CD4-positive, alpha-beta T cell (primary cell): ENCODE results near the gene PLEKHA7. TPM values are rescaled to one million over a fixed set of nuclear protein-coding genes. Genes with fewer than 3 reads are reported as not detected.
A peak's percentile ranks its signal among the peaks of the same experiment; 100 is the strongest.
"Not testable (repeated sequence)": the region's sequence is repeated elsewhere in the genome, so short reads cannot be mapped to it uniquely, and the experiment has no call there.

Experiments
- ATAC-seq: fragments of 200-7000 bp; cut with Tn5 transposase; one replicate; pipeline ENCODE4 v1.10.0; 2022; ENCODE audit warnings: mild to moderate bottlenecking; ENCODE audit not compliant: poor library complexity
- CTCF ChIA-PET: fragments of 350-600 bp; sonication (Branson Sonifier 250); formaldehyde crosslinking; loops from one replicate; lab custom pipeline; 2021; ENCODE audit warnings: antibody characterized with exemption, inconsistent platforms; lab: Charles Lee
- POLR2A ChIA-PET: fragments of 350-600 bp; sonication (Branson Sonifier 250); formaldehyde crosslinking; loops from one replicate; lab custom pipeline; 2021; ENCODE audit warnings: antibody characterized with exemption, inconsistent platforms; lab: Charles Lee
- DNase-seq, 14 experiments: peaks; one replicate each; pipeline ENCODE4 v3.0.0-alpha.2; 2013 to 2020; ENCODE audit warnings: mixed read lengths in 2 of 14
- H3K27ac ChIP-seq, 2 donors: one replicate each; pipeline versions ENCODE4 v1.5.1 to v1.7.0; 2013; ENCODE audit warnings: low read length in 2 of 2, low read depth in 1 of 2, mild to moderate bottlenecking in 1 of 2
- H3K27me3 ChIP-seq, 2 experiments: 1 replicate in 1 of 2; 2 replicates in 1 of 2; pipeline versions ENCODE4 v1.6.1 to v1.7.0; 2013; ENCODE audit warnings: low read length in 2 of 2, control low read depth in 1 of 2, mild to moderate bottlenecking in 1 of 2, moderate library complexity in 1 of 2; ENCODE audit not compliant: insufficient read depth in 2 of 2, control insufficient read depth in 1 of 2
- H3K36me3 ChIP-seq: one replicate; pipeline ENCODE4 v1.6.1; 2013; ENCODE audit warnings: low read length, control low read depth; ENCODE audit not compliant: insufficient read depth
- H3K4me1 ChIP-seq: one replicate; pipeline ENCODE4 v1.6.1; 2013; ENCODE audit warnings: low read length, control low read depth; ENCODE audit not compliant: insufficient read depth
- H3K4me3 ChIP-seq: one replicate; pipeline ENCODE4 v1.5.1; 2013; ENCODE audit warnings: mild to moderate bottlenecking, low read length, moderate library complexity
- H3K9me3 ChIP-seq, 2 experiments: 1 replicate in 1 of 2; 2 replicates in 1 of 2; pipeline versions ENCODE4 v1.6.1 to v1.7.0; 2013; ENCODE audit warnings: low read length in 2 of 2, mild to moderate bottlenecking in 2 of 2, control low read depth in 1 of 2, moderate library complexity in 1 of 2; ENCODE audit not compliant: control insufficient read depth in 1 of 2, insufficient read depth in 1 of 2
- H3K27ac Mint-ChIP-seq: one replicate; pipeline ENCODE4 v1.8.0; 2020; ENCODE audit warnings: mixed read lengths
- H3K27me3 Mint-ChIP-seq: one replicate; pipeline ENCODE4 v1.8.0; 2021; ENCODE audit warnings: mixed read lengths
- H3K36me3 Mint-ChIP-seq: one replicate; pipeline ENCODE4 v1.8.0; 2021; ENCODE audit warnings: low read depth, mixed read lengths
- H3K4me1 Mint-ChIP-seq: one replicate; pipeline ENCODE4 v1.8.0; 2021; ENCODE audit warnings: low read depth, mixed read lengths
- H3K4me3 Mint-ChIP-seq: one replicate; pipeline ENCODE4 v1.8.0; 2020; ENCODE audit warnings: mild to moderate bottlenecking, mixed read lengths
- H3K9me3 Mint-ChIP-seq: one replicate; pipeline ENCODE4 v1.8.0; 2020; ENCODE audit warnings: mixed read lengths
- intact Hi-C, 2 experiments: fragments of 100-400 bp; cut with DNase I in 1 of 2; cut with micrococcal nuclease in 1 of 2; formaldehyde crosslinking; loops; one replicate each; pipeline versions ENCODE4 v1.15.1 to v1.9.0; 2023 to 2025; cut with DNase I, micrococcal nuclease
- total RNA-seq, 174 experiments: library from RNA in 2 of 174; stranded (reverse) in 2 of 174; gene quantifications; one replicate each; pipeline ENCODE4 v1.2.3 and lab custom pipeline; 2021 to 2026
- TF ChIP-seq, protein P1 (sequence below): fragments of 200-600 bp; IDR thresholded peaks from one replicate; pipeline ENCODE4 v1.8.0; 2022; ENCODE audit warnings: antibody characterized with exemption, mild to moderate bottlenecking

The PLEKHA7 gene
- total RNA-seq, 2 experiments from 2014 or later = 4.5 to 4.8 TPM

- Mint-ChIP-seq H3K27ac (no peak overlapping the region), H3K9me3 (no peaks in the 10 kb centered on the region), H3K36me3 (no peaks in the 10 kb centered on the region), H3K4me3 (no peak overlapping the region), H3K27me3 (no peaks in the 10 kb centered on the region), H3K4me1 (peaks cover 4% of the 10 kb centered on the region)
- TF ChIP-seq, protein P1, sequence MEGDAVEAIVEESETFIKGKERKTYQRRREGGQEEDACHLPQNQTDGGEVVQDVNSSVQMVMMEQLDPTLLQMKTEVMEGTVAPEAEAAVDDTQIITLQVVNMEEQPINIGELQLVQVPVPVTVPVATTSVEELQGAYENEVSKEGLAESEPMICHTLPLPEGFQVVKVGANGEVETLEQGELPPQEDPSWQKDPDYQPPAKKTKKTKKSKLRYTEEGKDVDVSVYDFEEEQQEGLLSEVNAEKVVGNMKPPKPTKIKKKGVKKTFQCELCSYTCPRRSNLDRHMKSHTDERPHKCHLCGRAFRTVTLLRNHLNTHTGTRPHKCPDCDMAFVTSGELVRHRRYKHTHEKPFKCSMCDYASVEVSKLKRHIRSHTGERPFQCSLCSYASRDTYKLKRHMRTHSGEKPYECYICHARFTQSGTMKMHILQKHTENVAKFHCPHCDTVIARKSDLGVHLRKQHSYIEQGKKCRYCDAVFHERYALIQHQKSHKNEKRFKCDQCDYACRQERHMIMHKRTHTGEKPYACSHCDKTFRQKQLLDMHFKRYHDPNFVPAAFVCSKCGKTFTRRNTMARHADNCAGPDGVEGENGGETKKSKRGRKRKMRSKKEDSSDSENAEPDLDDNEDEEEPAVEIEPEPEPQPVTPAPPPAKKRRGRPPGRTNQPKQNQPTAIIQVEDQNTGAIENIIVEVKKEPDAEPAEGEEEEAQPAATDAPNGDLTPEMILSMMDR = no peak
- H3K9me3 ChIP-seq = no peaks in the 10 kb centered on the region
- DNase-seq = no peak
- H3K27ac ChIP-seq = no peak overlapping the region
- H3K4me3 ChIP-seq = no peak overlapping the region
- ChIA-PET CTCF (no interaction called here), POLR2A (no interaction called here)
- intact Hi-C loops = no loop called here
- ATAC-seq = no peak
- no peaks in the 10 kb centered on the region for H3K4me1 ChIP-seq
- no peaks in the 10 kb centered on the region for H3K36me3 ChIP-seq
- H3K27me3 ChIP-seq = no peaks in the 10 kb centered on the region
Measured at GRCh38 chr11:16964501-16964900, 49.7 kb downstream of the PLEKHA7 start.

GRCh38 chr11:16963316-16963876, 50.8 kb downstream of the PLEKHA7 start:
- H3K27ac Mint-ChIP-seq = no peak overlapping the region
- Histone ChIP-seq H3K27ac (no peak overlapping the region), H3K27me3 (no peaks in the 10 kb centered on the region), H3K4me3 (no peak overlapping the region), H3K36me3 (no peaks in the 10 kb centered on the region), H3K9me3 (no peaks in the 10 kb centered on the region), H3K4me1 (no peaks in the 10 kb centered on the region)
- ATAC-seq = no peak
- ChIA-PET CTCF (no interaction called here), POLR2A (no interaction called here)
- H3K9me3 Mint-ChIP-seq = no peaks in the 10 kb centered on the region
- no peaks in the 10 kb centered on the region for H3K36me3 Mint-ChIP-seq
- TF ChIP-seq, protein P1 = no peak
- intact Hi-C loops = no loop called here
- no peak overlapping the region for H3K4me3 Mint-ChIP-seq
- no peak for DNase-seq
- peaks cover 9% of the 10 kb centered on the region for H3K4me1 Mint-ChIP-seq
- no peaks in the 10 kb centered on the region for H3K27me3 Mint-ChIP-seq

DNA sequence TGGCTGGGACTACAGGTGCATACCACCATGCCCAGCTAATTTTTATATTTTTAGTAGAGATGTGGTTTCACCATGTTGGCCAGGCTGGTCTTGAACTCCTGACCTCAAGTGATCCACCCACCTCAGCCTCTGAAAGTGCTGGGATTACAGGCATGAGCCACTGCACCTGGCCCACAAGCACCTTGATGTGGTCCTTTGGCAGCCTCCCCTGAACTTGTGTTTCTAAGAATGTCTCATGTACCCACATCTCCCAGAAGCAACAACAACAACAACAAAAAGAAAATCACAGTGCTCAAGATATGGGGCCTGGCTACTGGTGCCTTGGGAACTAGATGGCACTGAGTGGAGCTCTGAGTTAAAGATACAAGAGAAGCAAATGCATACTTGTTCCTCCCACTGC, 51.6 kb downstream of the PLEKHA7 start:
- H3K4me3 Mint-ChIP-seq, intact Hi-C loops, H3K27ac Mint-ChIP-seq, ATAC-seq, CTCF ChIA-PET, H3K4me1 Mint-ChIP-seq, POLR2A ChIA-PET, H3K4me1 ChIP-seq, H3K9me3 Mint-ChIP-seq, H3K9me3 ChIP-seq, H3K36me3 Mint-ChIP-seq, H3K4me3 ChIP-seq, H3K27me3 ChIP-seq, H3K36me3 ChIP-seq, H3K27ac ChIP-seq, H3K27me3 Mint-ChIP-seq: not testable (repeated sequence)
- DNase-seq = peak in 1 of 14 experiments; percentile 10

GRCh38 chr11:16962146-16962545, 52.1 kb downstream of the PLEKHA7 start:
- no peak for DNase-seq
- ChIA-PET POLR2A (no interaction called here), CTCF (no interaction called here)
- intact Hi-C loops = no loop called here
- TF ChIP-seq, protein P1 = no peak
- H3K27me3 Mint-ChIP-seq = no peaks in the 10 kb centered on the region
- no peaks in the 10 kb centered on the region for H3K36me3 Mint-ChIP-seq
- no peaks in the 10 kb centered on the region for H3K9me3 Mint-ChIP-seq
- ATAC-seq = no peak
- no peaks in the 10 kb centered on the region for H3K36me3 ChIP-seq
- H3K4me1 ChIP-seq = no peaks in the 10 kb centered on the region
- no peaks in the 10 kb centered on the region for H3K9me3 ChIP-seq
- H3K27ac ChIP-seq = no peak overlapping the region
- H3K4me3 Mint-ChIP-seq = no peak overlapping the region
- H3K4me1 Mint-ChIP-seq = peaks cover 9% of the 10 kb centered on the region
- no peaks in the 10 kb centered on the region for H3K27me3 ChIP-seq
- H3K4me3 ChIP-seq = no peak overlapping the region
- H3K27ac Mint-ChIP-seq = no peak overlapping the region
